ENCODE measurements around the gene P4HB.

Gene P4HB

GRCh38 chr17:81833160-81833920 lies 27.0 kb downstream of the P4HB start, which contains the start of gene MCRIP1:
Gene MCRIP1 (minus strand): TSS chr17:81833291. CDS start chr17:81824506, 8,785 bp downstream.
- DNase-seq (ENCODE audit: extremely low read depth in 1 of 2, low read depth in 1 of 2): peak; percentile 93 to 97

GRCh38 chr17:81832608-81833159 lies 27.7 kb downstream of the P4HB start:
- peak; percentile 14 to 34 for DNase-seq (ENCODE audit: extremely low read depth in 1 of 2, low read depth in 1 of 2)

- peak; percentile 18 to 44 for DNase-seq (ENCODE audit: extremely low read depth in 1 of 2, low read depth in 1 of 2)
Measured at GRCh38 chr17:81831957-81832607, 28.3 kb downstream of the P4HB start.

GRCh38 chr17:81831563-81831956 lies 28.8 kb downstream of the P4HB start:
- no peak for DNase-seq (ENCODE audit: extremely low read depth in 1 of 2, low read depth in 1 of 2)

- no peak for DNase-seq (ENCODE audit: extremely low read depth in 1 of 2, low read depth in 1 of 2)
Measured at GRCh38 chr17:81829858-81830257, 30.5 kb downstream of the P4HB start.

DNA sequence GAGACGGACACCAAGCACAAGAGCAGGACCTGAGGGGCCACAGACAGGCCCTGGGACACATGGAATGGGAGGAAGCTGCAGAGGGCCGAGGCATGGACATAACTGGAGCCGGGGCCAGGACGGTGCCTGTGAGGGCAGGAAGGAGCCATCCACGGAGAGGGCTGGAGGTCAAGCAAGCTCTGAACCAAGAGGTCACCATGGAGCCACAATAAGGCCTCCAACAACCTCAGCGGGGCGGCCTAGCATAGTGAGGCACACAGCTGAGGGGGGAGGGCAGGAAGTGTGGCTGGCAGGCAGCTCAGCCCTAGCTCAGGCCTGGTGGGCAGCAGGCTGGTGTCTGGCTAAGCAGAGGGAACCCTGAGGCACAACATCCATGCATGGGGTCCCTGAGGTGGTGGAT lies 31.7 kb downstream of the P4HB start:
- no peak for DNase-seq (ENCODE audit: extremely low read depth in 1 of 2, low read depth in 1 of 2)

DNA sequence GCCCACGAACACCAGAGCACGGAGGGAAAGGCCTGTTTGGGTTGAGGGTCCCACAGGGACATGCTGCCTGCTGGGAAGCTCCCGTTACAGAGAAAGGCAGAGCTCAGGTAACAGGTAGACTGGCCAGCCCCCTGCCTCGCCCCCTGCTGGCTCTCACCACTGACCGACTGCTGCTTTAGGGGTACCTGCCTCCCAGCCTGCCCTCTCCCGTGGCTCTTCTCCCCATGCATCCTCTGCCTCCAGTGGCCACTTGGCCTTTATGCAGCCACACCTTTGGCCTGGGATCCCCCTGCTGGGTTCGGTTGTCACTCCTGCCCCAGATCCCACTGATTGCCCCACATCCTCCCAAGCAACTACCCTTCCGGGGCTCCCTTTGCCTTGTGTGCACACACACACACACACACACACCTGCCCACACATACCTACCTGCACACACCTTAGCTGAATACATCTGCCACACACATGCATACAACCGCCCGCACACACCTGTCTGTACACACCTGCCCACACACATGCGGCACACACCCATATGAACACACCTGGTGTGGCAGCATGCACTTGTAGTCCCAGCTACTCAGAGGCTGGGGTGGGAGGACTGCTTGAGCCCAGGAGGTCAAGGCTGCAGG lies 34.4 kb downstream of the P4HB start:
- no peak for DNase-seq (ENCODE audit: extremely low read depth in 1 of 2, low read depth in 1 of 2)

- DNase-seq (ENCODE audit: extremely low read depth in 1 of 2, low read depth in 1 of 2): no peak
Measured at GRCh38 chr17:81824595-81824994, 35.7 kb downstream of the P4HB start.

DNA sequence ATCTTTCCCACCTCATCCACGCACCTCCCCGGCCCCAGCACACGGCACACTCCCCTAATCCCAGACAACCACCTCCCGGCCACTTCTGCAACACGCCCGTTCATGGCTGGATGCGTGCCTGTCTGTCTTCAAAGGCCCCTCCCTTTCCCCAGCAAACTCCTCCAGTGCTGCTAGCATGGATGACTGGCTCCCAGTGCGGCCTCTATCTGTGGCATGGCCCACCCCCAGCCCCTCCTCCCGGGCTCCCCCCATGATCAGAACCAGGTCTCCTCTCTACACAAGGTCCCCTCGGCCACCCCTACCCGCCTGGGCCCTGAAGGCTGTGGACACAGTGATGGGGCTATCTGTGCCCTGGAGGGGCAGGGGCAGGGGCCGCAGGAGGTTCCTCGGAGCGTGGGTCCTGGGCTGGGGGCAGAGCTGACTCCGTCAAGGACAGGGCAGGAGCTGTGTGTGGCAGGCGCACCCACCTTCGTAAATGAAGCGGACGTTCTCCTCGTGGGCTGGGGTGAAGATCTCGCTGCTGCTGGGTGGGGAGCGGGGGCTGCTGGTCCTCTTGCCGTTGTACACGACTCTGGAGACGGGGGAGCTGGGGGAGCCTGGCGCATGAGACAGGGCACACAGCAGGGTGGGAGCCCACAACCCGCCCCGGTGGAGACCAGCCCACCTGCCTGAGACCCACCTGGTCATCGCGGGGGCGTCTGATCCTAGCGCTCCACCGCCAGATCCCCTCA lies 36.4 kb downstream of the P4HB start:
- DNase-seq (ENCODE audit: extremely low read depth in 1 of 2, low read depth in 1 of 2): no peak

DNA sequence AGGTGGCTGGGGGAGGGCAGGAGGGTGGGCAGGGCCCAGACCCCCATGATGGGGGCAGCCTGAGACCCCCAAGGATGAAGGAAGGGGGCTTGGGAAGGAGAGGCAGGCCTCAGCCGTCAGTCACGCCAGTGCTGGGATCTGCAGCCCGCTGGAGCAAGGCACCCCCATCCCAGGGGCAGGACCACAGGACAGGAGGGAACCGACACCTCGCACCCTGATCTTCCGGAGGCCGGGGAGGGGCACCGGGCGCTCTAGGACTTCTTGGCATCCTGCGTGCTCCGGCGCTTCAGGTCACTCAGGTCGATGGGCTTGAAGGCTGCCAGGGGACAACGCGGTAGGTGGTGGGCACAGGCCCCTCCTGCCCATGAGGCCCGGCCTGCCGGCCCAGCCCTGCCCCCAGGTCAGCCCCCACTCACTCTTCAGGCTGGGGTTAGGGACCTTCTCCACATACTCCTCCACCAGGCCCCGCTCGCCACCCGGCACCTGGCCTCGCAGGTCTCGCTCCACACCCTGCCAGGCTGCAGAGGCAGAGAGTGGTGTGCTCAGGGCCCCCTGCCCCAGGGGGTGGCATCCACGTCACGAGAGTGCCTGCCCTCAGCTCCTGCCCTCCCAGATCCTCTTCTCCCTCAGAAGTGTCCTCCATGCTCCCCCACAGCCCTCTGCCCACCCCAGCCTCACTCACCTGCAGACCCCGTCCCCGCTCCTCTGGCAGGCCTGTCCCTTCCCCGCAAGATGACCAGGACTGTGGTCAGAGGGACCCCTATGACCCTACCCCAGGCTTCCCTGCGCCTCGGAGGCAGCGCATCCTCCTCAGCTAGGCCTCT lies 37.1 kb downstream of the P4HB start:
- DNase-seq (ENCODE audit: extremely low read depth in 1 of 2, low read depth in 1 of 2): no peak

- no peak for DNase-seq (ENCODE audit: extremely low read depth in 1 of 2, low read depth in 1 of 2)
Measured at GRCh38 chr17:81822312-81822637, 38.1 kb downstream of the P4HB start.

DNA sequence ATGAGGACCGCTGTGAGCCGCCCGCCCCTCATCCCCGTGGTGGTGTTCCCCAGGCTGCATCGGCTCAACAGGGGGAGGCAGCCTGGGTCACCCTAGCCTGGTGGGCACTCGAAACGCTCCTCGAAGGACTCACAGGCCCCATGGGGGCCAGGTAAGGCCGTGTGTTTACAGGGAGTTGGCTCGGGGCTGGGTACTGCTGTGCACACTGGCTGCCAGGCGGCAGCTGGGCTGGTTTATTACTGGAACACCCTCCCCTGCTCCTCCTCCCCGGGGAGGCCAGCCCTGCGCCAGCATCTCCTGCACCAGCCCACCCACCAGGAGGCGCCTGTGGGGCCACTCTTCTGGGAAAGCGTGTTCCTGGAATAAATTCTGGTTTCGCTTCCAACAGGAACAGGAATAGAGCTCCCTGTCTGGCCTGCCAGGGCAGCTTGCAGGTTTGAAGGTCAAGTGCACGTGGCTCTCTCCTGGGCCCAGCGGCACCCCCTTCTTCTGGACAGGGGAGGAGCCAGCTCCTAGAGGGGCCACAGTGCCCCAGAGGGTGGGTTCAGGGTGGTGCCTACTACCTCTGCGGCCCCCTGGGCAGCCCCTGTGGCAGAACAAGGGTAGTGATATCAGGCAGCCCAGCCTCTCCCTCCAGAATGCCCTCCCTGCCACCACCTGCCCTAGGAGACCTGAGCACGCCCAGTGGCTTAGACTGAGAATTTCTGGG lies 38.6 kb downstream of the P4HB start:
- no peak for DNase-seq (ENCODE audit: extremely low read depth in 1 of 2, low read depth in 1 of 2)

DNA sequence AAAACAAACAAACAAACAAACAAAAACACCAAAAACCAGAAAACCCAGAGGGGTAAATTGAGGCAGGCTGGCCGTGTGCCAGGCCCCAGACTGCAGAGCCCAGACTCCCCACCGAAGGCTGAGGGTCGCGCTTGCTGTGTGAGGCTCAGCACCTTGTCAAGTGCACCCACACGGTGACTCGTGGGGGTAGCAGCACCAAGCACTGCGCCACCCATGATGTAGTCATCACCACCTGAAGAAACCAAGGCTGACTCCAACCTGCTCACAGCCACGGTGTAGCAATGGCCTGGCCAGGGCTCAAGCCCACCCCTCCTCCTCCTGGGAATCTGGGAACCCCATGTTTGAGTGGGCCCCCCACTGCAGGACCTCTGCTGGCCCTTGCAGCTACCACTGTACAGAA lies 39.2 kb downstream of the P4HB start:
- DNase-seq (ENCODE audit: extremely low read depth in 1 of 2, low read depth in 1 of 2): no peak

- DNase-seq (ENCODE audit: extremely low read depth in 1 of 2, low read depth in 1 of 2): no peak
Measured at GRCh38 chr17:81819708-81820107, 40.6 kb downstream of the P4HB start.

DNA sequence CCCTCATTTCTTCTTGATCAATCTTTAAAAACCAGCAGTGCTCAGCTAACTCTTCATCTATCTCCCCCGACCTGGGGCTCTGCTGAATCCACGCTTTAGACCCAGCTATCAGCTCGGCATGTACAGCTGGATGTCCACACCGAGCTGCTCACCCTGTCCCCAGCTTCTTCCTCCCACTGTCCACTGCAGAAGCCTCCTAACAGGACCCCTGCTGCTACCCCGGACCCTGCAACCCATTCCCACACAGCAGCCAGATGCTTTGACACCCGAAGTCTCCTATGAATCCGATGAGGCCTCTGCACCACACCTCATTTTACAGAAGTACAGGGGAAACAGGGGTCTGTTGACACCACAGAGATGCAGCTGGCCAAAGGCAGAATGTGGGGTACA lies 42.6 kb downstream of the P4HB start:
- DNase-seq (ENCODE audit: extremely low read depth in 1 of 2, low read depth in 1 of 2): no peak

- no peak for DNase-seq (ENCODE audit: extremely low read depth in 1 of 2, low read depth in 1 of 2)
Measured at GRCh38 chr17:81815646-81815986, 44.7 kb downstream of the P4HB start.

DNA sequence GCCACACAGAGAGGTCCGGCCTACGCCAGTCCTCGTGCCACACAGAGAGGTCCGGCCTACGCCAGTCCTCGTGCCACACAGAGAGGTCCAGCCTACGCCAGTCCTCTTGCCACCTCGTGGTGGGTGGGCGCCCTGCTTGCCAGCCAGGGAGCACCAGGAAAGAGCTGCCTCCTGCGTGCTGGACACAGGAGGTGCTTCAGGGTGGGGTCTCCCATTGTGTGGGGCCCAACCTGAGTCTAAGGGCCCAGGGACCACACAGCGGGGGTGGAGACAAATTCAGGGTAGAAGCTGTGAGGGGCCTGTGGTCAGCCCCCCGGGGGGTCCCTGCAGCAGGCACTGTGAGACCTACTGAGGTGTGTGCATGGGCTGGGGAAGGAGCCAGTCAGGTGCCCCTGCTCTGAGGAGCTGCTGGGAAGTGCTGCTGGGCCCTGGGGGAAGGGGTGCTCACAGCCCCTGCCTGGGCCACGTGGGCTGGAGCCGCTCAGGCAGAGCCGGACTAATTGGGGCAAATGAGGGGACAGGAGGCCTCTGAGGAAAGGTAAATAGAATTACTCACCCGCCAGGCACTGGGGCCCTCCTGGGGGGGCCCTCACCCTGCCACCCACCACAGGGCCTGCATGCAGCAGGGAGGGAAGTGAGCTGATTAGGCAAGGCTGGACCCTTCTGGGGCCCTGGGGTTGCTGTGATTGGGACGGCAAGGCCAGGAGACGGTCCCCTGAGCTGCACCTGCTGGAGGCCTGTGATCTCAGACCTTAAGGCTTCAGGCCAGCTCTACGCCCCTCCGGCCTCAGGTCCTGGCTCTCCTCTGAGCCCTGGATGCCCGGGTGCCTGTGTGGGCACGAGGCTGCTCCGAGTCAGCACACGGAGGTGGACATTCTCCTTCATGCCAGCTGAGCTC lies 45.3 kb downstream of the P4HB start:
- no peak for DNase-seq (ENCODE audit: extremely low read depth in 1 of 2, low read depth in 1 of 2)

- no peak for DNase-seq (ENCODE audit: extremely low read depth in 1 of 2, low read depth in 1 of 2)
Measured at GRCh38 chr17:81813861-81814683, 46.3 kb downstream of the P4HB start.

All from stimulated activated CD8-positive, alpha-beta memory T cell treated with anti-CD3 and anti-CD28 coated beads, Interleukin-7, amount 100 ng/mL, for 48 hours (primary cell).